Ovary (tissue), 9 donors: ENCODE results near the gene PAM16. TPM values are rescaled to one million over a fixed set of nuclear protein-coding genes. Genes with fewer than 3 reads are reported as not detected.

Experiments used
- DNase-seq, 5 donors: peaks; one replicate each; pipeline ENCODE4 v3.0.0-alpha.2; 2019 to 2020
- H3K27ac ChIP-seq, 2 donors: fragments of 200-600 bp; one replicate each; pipeline versions ENCODE4 v1.5.1 to v1.8.0; 2019 to 2022
- H3K27me3 ChIP-seq: fragments of 200-600 bp; one replicate; pipeline ENCODE4 v1.8.0; 2022
- H3K36me3 ChIP-seq: fragments of 200-600 bp; sonication (generic); one replicate; pipeline ENCODE4 v1.5.1; 2019
- H3K4me1 ChIP-seq: one replicate; pipeline ENCODE4 v1.8.1; 2013; ENCODE audit warnings: mild to moderate bottlenecking, moderate library complexity; ENCODE audit not compliant: insufficient read depth
- H3K4me3 ChIP-seq: fragments of 200-600 bp; sonication (generic); one replicate; pipeline ENCODE4 v1.5.1; 2017
- H3K9me3 ChIP-seq, 2 donors: fragments of 200-600 bp in 1 of 2; sonication (generic) in 1 of 2; one replicate each; pipeline versions ENCODE4 v1.5.1 to v1.8.1; 2013 to 2019; ENCODE audit warnings: mild to moderate bottlenecking in 1 of 2, moderate library complexity in 1 of 2
- CTCF ChIP-seq, 3 donors: fragments of 450-650 bp in 2 of 3; fragments of 200-600 bp in 1 of 3; IDR thresholded peaks; one replicate each; pipeline versions ENCODE4 v1.5.1 to v1.8.0; 2016 to 2022; ENCODE audit warnings: antibody characterized with exemption in 3 of 3, mild to moderate bottlenecking in 1 of 3
- EP300 ChIP-seq: sonication (generic); formaldehyde crosslinking; IDR thresholded peaks from one replicate; pipeline ENCODE4 v1.6.1; 2017; ENCODE audit warnings: antibody characterized with exemption
- POLR2A ChIP-seq: fragments of 450-650 bp; IDR thresholded peaks from one replicate; pipeline ENCODE4 v1.6.1; 2017; ENCODE audit warnings: antibody characterized with exemption, mild to moderate bottlenecking, moderate library complexity
- WGBS, 3 donors: extraction: QIAGEN DNeasy Blood & Tissue Kit in 1 of 3; methylation state at CpG; one replicate each; pipeline versions ENCODE4 v1.1.5 to v1.1.7; 2013 to 2017; 5-methylcytosine and 5-hydroxymethylcytosine counted together
- intact Hi-C, 4 donors: fragments of 100-400 bp; cut with DNase I; formaldehyde crosslinking; loops; one replicate each; pipeline versions ENCODE4 v1.11.0 to v1.15.1; 2022 to 2023
- polyA plus RNA-seq, 2 donors: library from polyadenylated mRNA; stranded (reverse); fragments of 200-250 nt in 1 of 2; fragments of 350-450 nt in 1 of 2; fragmentation: Illumina TruSeq in 1 of 2; extraction: RNeasy Lipid Tissue Mini Kit (QIAGEN cat#74804) in 1 of 2; gene quantifications; one replicate each; pipeline ENCODE4 v1.2.3, GENCODE V29; 2013 to 2014
- total RNA-seq, 7 donors: library from RNA; depleted of rRNA in 2 of 7; stranded (reverse); fragments of >200 nt in 2 of 7; fragmentation: NEBNext Ultra II Directional in 3 of 7; extraction: Animal tissue kit (Norgen Biotek cat#: 25700) in 3 of 7; gene quantifications; one replicate each; pipeline versions ENCODE4 v1.1.0 to v1.2.4, GENCODE V29; 2016 to 2023
- donor health status: DM: no; HTN: no; CAD: no; lungs with moderate emphysema.
- donor health status: DM: no; HTN: no; CAD: no.
- donor health status: Bipolar disorder and iron deficiency.
- donor health status: DM: yes; HTN: yes; CAD: no.
- donor health status: DM: no; HTN: no; CAD: no.
- donor health status: DM: yes; HTN: yes; CAD: no.

PAM16 gene
- total and polyA plus RNA-seq, 9 donors: 18.5 to 47.2 (median 35.7) TPM

GRCh38 chr16:4352843-4353242 is 1.7 kb upstream of the PAM16 start:
- Histone ChIP-seq H3K4me1 (peaks cover 8% of the 10 kb centered on the region), H3K4me3 (no peak overlapping the region), H3K27me3 (no peaks in the 10 kb centered on the region), H3K9me3 (no peaks in the 10 kb centered on the region), H3K36me3 (no peaks in the 10 kb centered on the region), H3K27ac (no peak overlapping the region)
- intact Hi-C loops: no loop called here
- TF ChIP-seq POLR2A (no peak), CTCF (IDR thresholded peaks at IDR 0.05) (no peak)
- 89 to 91% (median 90%) methylated on average over 5 of the region's 5 CpGs for WGBS, 3 donors
- DNase-seq: no peak

GRCh38 chr16:4351880-4352279 is 759 bp upstream of the PAM16 start:
- peak overlapping the region in 1 of 2 donors; percentile 86 for H3K27ac ChIP-seq
- no peaks in the 10 kb centered on the region for H3K36me3 ChIP-seq
- H3K4me1 ChIP-seq: peaks cover 15% of the 10 kb centered on the region
- 73 to 82% (median 76%) methylated on average over 7 of the region's 7 CpGs for WGBS, 3 donors
- DNase-seq: peak in 1 of 5 donors; percentile 23
- H3K4me3 ChIP-seq: no peak overlapping the region
- H3K9me3 ChIP-seq: no peaks in the 10 kb centered on the region
- no peaks in the 10 kb centered on the region for H3K27me3 ChIP-seq
- no peak for TF ChIP-seq EP300
- no peak for TF ChIP-seq POLR2A
- no peak for TF ChIP-seq CTCF (IDR thresholded peaks at IDR 0.05)
- intact Hi-C loops: no loop called here

- peak overlapping the region in 1 of 2 donors; percentile 86 for H3K27ac ChIP-seq
- peak in 1 of 5 donors; percentile 54 for DNase-seq
- H3K4me3 ChIP-seq: peak overlapping the region; percentile 82
- TF ChIP-seq EP300 (no peak), CTCF (IDR thresholded peaks at IDR 0.05) (no peak), POLR2A (no peak)
- intact Hi-C loops: no loop called here
- H3K36me3 ChIP-seq: no peaks in the 10 kb centered on the region
- 28 to 36% (median 32%) methylated on average over 24 of the region's 24 CpGs for WGBS, 3 donors
- H3K9me3 ChIP-seq: no peaks in the 10 kb centered on the region
- H3K4me1 ChIP-seq: peaks cover 18% of the 10 kb centered on the region
- H3K27me3 ChIP-seq: no peaks in the 10 kb centered on the region
These were observed 745 bp downstream of the PAM16 start for GRCh38 chr16:4350365-4350786.

DNA sequence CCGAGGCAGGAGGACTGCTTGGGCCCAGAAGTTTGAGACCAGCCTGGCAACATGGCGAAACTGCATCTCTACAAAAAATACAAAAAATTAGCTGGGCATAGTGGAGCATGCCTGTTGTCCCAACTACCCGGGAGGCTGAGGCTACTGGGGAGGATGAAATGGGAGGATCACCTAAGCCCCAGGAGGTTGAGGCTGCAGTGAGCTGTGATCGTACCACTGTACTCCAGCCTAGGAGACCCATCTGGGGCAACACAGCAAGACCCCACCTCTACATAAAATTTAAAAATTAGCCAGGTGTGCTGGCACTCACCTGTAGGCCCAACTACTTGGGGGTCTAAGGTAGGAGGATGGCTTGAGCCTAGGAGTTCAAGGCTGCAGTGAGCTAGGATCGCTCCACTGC is 1.8 kb downstream of the PAM16 start:
- no peak for DNase-seq
- intact Hi-C loops: no loop called here
- H3K27ac ChIP-seq: no peak overlapping the region

More for the DNA sequence above, 1.8 kb downstream of the PAM16 start:
- Histone ChIP-seq H3K4me1 (peaks cover 18% of the 10 kb centered on the region), H3K4me3 (no peak overlapping the region), H3K9me3 (no peaks in the 10 kb centered on the region), H3K36me3 (no peaks in the 10 kb centered on the region), H3K27me3 (no peaks in the 10 kb centered on the region)
- WGBS, 3 donors: 92 to 94% (median 94%) methylated on average over 5 of the region's 5 CpGs
- TF ChIP-seq EP300 (no peak), CTCF (IDR thresholded peaks at IDR 0.05) (no peak)
